Neural cell (in vitro differentiated cells): Measurements from ENCODE around the gene PACRGL.

Source experiments
- EP300 ChIP-seq: fragments of 450-650 bp; conservative IDR thresholded peaks from 2 replicates; pipeline ENCODE4 v1.6.1; 2014; ENCODE audit warnings: antibody characterized with exemption, mild to moderate bottlenecking, moderate library complexity; ENCODE audit not compliant: poor library complexity, severe bottlenecking
- EZH2 ChIP-seq: fragments of 200-600, 300-800 bp; shearing (Covaris generic), sonication (generic); IDR thresholded peaks from 2 replicates; pipeline ENCODE4 v1.6.1; 2014; ENCODE audit warnings: antibody characterized with exemption, low read length, borderline replicate concordance, mild to moderate bottlenecking; ENCODE audit not compliant: insufficient read depth, poor library complexity, severe bottlenecking
- POLR2AphosphoS5 ChIP-seq: IDR thresholded peaks from 2 replicates; pipeline ENCODE4 v1.6.1; 2012
- RAD21 ChIP-seq: fragments of 450-650 bp; conservative IDR thresholded peaks from 2 replicates; pipeline ENCODE4 v1.6.1; 2014; ENCODE audit warnings: antibody characterized with exemption, mild to moderate bottlenecking, moderate library complexity
- TF ChIP-seq, protein P1 (sequence below): fragments of 450-650 bp; IDR thresholded peaks from 2 replicates; pipeline ENCODE4 v1.5.1; 2014; ENCODE audit warnings: antibody characterized with exemption, mild to moderate bottlenecking, moderate library complexity; ENCODE audit not compliant: poor library complexity, severe bottlenecking

DNA sequence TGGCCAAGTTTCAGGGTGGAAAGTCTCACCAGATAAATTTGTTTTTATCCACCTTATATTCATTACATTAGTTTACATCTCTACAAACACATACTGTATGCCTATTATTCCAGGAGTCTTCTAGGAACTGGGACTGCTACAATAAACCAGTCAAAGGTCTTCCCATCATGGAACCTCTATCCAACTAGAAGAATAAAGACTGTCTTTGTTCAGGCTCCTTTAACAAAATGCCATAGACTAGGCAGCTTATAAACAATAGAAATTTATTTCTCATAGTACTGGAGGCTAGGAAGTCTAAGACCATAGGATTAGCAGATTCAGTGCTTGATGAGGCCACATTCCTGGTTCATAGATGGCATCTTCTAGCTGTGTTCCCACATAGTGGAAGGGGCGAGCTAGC is 61.6 kb downstream of the PACRGL start:
- TF ChIP-seq, protein P1, sequence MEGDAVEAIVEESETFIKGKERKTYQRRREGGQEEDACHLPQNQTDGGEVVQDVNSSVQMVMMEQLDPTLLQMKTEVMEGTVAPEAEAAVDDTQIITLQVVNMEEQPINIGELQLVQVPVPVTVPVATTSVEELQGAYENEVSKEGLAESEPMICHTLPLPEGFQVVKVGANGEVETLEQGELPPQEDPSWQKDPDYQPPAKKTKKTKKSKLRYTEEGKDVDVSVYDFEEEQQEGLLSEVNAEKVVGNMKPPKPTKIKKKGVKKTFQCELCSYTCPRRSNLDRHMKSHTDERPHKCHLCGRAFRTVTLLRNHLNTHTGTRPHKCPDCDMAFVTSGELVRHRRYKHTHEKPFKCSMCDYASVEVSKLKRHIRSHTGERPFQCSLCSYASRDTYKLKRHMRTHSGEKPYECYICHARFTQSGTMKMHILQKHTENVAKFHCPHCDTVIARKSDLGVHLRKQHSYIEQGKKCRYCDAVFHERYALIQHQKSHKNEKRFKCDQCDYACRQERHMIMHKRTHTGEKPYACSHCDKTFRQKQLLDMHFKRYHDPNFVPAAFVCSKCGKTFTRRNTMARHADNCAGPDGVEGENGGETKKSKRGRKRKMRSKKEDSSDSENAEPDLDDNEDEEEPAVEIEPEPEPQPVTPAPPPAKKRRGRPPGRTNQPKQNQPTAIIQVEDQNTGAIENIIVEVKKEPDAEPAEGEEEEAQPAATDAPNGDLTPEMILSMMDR: no peak
- TF ChIP-seq RAD21 (no peak), EP300 (no peak), POLR2AphosphoS5 (no peak), EZH2 (no peak)
